ENCODE data around the gene ROPN1. TPM values are rescaled to one million over a fixed set of nuclear protein-coding genes. Genes with fewer than 3 reads are reported as not detected.
A peak's percentile ranks its signal among the peaks of the same experiment; 100 is the strongest.
"Not testable (repeated sequence)": the region's sequence is repeated elsewhere in the genome, so short reads cannot be mapped to it uniquely, and the experiment has no call there.

ROPN1 gene
- total and polyA plus RNA-seq, 10 of the 15 experiments (the other 5 are each of a cell fraction or from before 2014, with no cell fraction given) = not detected

- BruUV-seq (replicated peaks); ATAC-seq; H3K9me3 ChIP-seq (replicated peaks; ENCODE audit: control insufficient read depth, insufficient read depth, low read length); H2AFZ ChIP-seq (ENCODE audit: control insufficient read depth, low read depth, low read length); FAIRE-seq; H3K36me3 ChIP-seq (ENCODE audit: control insufficient read depth in 2 of 2, insufficient read depth in 2 of 2, low read length in 1 of 2); H3K27me3 ChIP-seq (replicated peaks in 1 of 2; ENCODE audit: control insufficient read depth in 2 of 2, insufficient read depth in 2 of 2, low read length in 1 of 2); POLR2A ChIA-PET; H3K4me1 ChIP-seq (ENCODE audit: control insufficient read depth, insufficient read depth, low read length); CTCF ChIA-PET; H3K79me2 ChIP-seq (ENCODE audit: control insufficient read depth, insufficient read depth, low read length); DNase-seq (ENCODE audit: low read depth, low spot score); in situ Hi-C loops (cut with MboI); intact Hi-C loops (cut with micrococcal nuclease; ENCODE audit: unreplicated experiment); H4K20me1 ChIP-seq (ENCODE audit: control insufficient read depth, insufficient read depth); RAD21 ChIA-PET (ENCODE audit: unreplicated experiment); H3K9ac ChIP-seq (ENCODE audit: control insufficient read depth, insufficient read depth, low read length); H3K4me3 ChIP-seq; H3K27ac ChIP-seq (ENCODE audit: control insufficient read depth, insufficient read depth); H3K4me2 ChIP-seq (ENCODE audit: control insufficient read depth, insufficient read depth): not testable (repeated sequence)
- SMC1A ChIA-PET (ENCODE audit: uncharacterized antibody, unreplicated experiment) = interaction anchor here (1.0 kb wide), 1 partner anchor 10 kb away, joined by 3 read pairs; no protein-coding TSS in a partner anchor
- 13% methylated on average over 4 of the region's 7 CpGs for WGBS (ENCODE audit: insufficient coverage, insufficient replicate concordance, low lambda C conversion rate, missing lambda C conversion rate)
Measured at GRCh38 chr3:123975030-123975429, 16.9 kb downstream of the ROPN1 start.

GRCh38 chr3:123971406-123971805, 20.5 kb downstream of the ROPN1 start:
- ATAC-seq (no peak), FAIRE-seq (no peak), DNase-seq (ENCODE audit: low read depth, low spot score) (no peak)
- H3K9me3 ChIP-seq (replicated peaks; ENCODE audit: control insufficient read depth, insufficient read depth, low read length) = no peaks in the 10 kb centered on the region
- no TSS peak for BruUV-seq (replicated peaks)
- ChIA-PET SMC1A (ENCODE audit: uncharacterized antibody, unreplicated experiment) (no interaction called here), CTCF (interaction anchor here (1.0 kb wide), 1 partner anchor 11 kb away, joined by 3 read pairs; no protein-coding TSS in a partner anchor), RAD21 (ENCODE audit: unreplicated experiment) (no interaction called here), POLR2A (no interaction called here)
- no peak overlapping the region for H2AFZ ChIP-seq (ENCODE audit: control insufficient read depth, low read depth, low read length)
- intact Hi-C loops (cut with micrococcal nuclease; ENCODE audit: unreplicated experiment) (no loop called here), in situ Hi-C loops (cut with MboI) (no loop called here)
- H3K9ac ChIP-seq (ENCODE audit: control insufficient read depth, insufficient read depth, low read length) = no peak overlapping the region
- peaks cover 0 to 10% of the 10 kb centered on the region in 2 experiments; a peak in 2 of 4 replicates for H3K27me3 ChIP-seq (replicated peaks in 1 of 2; ENCODE audit: control insufficient read depth in 2 of 2, insufficient read depth in 2 of 2, low read length in 1 of 2)
- H3K4me1 ChIP-seq (ENCODE audit: control insufficient read depth, insufficient read depth, low read length) = no peaks in the 10 kb centered on the region
- no peak for TF ChIP-seq EZH2 (IDR thresholded peaks at IDR 0.05; ENCODE audit: borderline replicate concordance, control insufficient read depth, low read depth, low read length)
- no peak overlapping the region for H3K4me2 ChIP-seq (ENCODE audit: control insufficient read depth, insufficient read depth)
- H3K27ac ChIP-seq (ENCODE audit: control insufficient read depth, insufficient read depth) = no peak overlapping the region
- H3K79me2 ChIP-seq (ENCODE audit: control insufficient read depth, insufficient read depth, low read length) = no peaks in the 10 kb centered on the region
- H3K4me3 ChIP-seq = no peak overlapping the region
- H3K36me3 ChIP-seq (ENCODE audit: control insufficient read depth in 2 of 2, insufficient read depth in 2 of 2, low read length in 1 of 2) = no peaks in the 10 kb centered on the region
- no peaks in the 10 kb centered on the region for H4K20me1 ChIP-seq (ENCODE audit: control insufficient read depth, insufficient read depth)

- WGBS (ENCODE audit: insufficient coverage, insufficient replicate concordance, low lambda C conversion rate, missing lambda C conversion rate) = 0% methylated on average over 1 of the region's 2 CpGs
- H3K9ac ChIP-seq (ENCODE audit: control insufficient read depth, insufficient read depth, low read length); H3K4me3 ChIP-seq; DNase-seq (ENCODE audit: low read depth, low spot score); SMC1A ChIA-PET (ENCODE audit: uncharacterized antibody, unreplicated experiment); H3K36me3 ChIP-seq (ENCODE audit: control insufficient read depth in 2 of 2, insufficient read depth in 2 of 2, low read length in 1 of 2); H3K4me2 ChIP-seq (ENCODE audit: control insufficient read depth, insufficient read depth); H2AFZ ChIP-seq (ENCODE audit: control insufficient read depth, low read depth, low read length); BruUV-seq (replicated peaks); H3K9me3 ChIP-seq (replicated peaks; ENCODE audit: control insufficient read depth, insufficient read depth, low read length); H3K27ac ChIP-seq (ENCODE audit: control insufficient read depth, insufficient read depth); ATAC-seq; CTCF ChIA-PET; H3K4me1 ChIP-seq (ENCODE audit: control insufficient read depth, insufficient read depth, low read length); H4K20me1 ChIP-seq (ENCODE audit: control insufficient read depth, insufficient read depth); H3K79me2 ChIP-seq (ENCODE audit: control insufficient read depth, insufficient read depth, low read length); in situ Hi-C loops (cut with MboI); FAIRE-seq; intact Hi-C loops (cut with micrococcal nuclease; ENCODE audit: unreplicated experiment); RAD21 ChIA-PET (ENCODE audit: unreplicated experiment); POLR2A ChIA-PET: not testable (repeated sequence)
- H3K27me3 ChIP-seq (replicated peaks in 1 of 2; ENCODE audit: control insufficient read depth in 2 of 2, insufficient read depth in 2 of 2, low read length in 1 of 2) = peaks cover 0 to 10% of the 10 kb centered on the region in 2 experiments; a peak in 2 of 4 replicates
Measured at GRCh38 chr3:123967260-123967659, 24.7 kb downstream of the ROPN1 start.

- FAIRE-seq = not testable (repeated sequence)
- peak; percentile 89 for ATAC-seq
Measured at GRCh38 chr3:123966799-123967198, 25.1 kb downstream of the ROPN1 start.

More at GRCh38 chr3:123966799-123967198, 25.1 kb downstream of the ROPN1 start:
- RAD21 ChIA-PET (ENCODE audit: unreplicated experiment); H3K79me2 ChIP-seq (ENCODE audit: control insufficient read depth, insufficient read depth, low read length); BruUV-seq (replicated peaks); POLR2A ChIA-PET; CTCF ChIA-PET; H3K27me3 ChIP-seq (replicated peaks in 1 of 2; ENCODE audit: control insufficient read depth in 2 of 2, insufficient read depth in 2 of 2, low read length in 1 of 2); H3K4me1 ChIP-seq (ENCODE audit: control insufficient read depth, insufficient read depth, low read length); H3K27ac ChIP-seq (ENCODE audit: control insufficient read depth, insufficient read depth); in situ Hi-C loops (cut with MboI); H2AFZ ChIP-seq (ENCODE audit: control insufficient read depth, low read depth, low read length); intact Hi-C loops (cut with micrococcal nuclease; ENCODE audit: unreplicated experiment); H3K4me2 ChIP-seq (ENCODE audit: control insufficient read depth, insufficient read depth); H3K9ac ChIP-seq (ENCODE audit: control insufficient read depth, insufficient read depth, low read length); H3K9me3 ChIP-seq (replicated peaks; ENCODE audit: control insufficient read depth, insufficient read depth, low read length); SMC1A ChIA-PET (ENCODE audit: uncharacterized antibody, unreplicated experiment); H3K4me3 ChIP-seq; H3K36me3 ChIP-seq (ENCODE audit: control insufficient read depth in 2 of 2, insufficient read depth in 2 of 2, low read length in 1 of 2); DNase-seq (ENCODE audit: low read depth, low spot score); H4K20me1 ChIP-seq (ENCODE audit: control insufficient read depth, insufficient read depth): not testable (repeated sequence)
- 0% methylated on average over 1 of the region's 1 CpG for WGBS (ENCODE audit: insufficient coverage, insufficient replicate concordance, low lambda C conversion rate, missing lambda C conversion rate)
